Breast epithelium (tissue), 4 donors: Measurements from ENCODE around the gene INTS1. TPM values are rescaled to one million over a fixed set of nuclear protein-coding genes. Genes with fewer than 3 reads are reported as not detected.

ENCODE experiments used
- DNase-seq, 2 donors: peaks; one replicate each; pipeline ENCODE4 v3.0.0-alpha.2; 2019; ENCODE audit warnings: low spot score in 2 of 2
- H3K27ac ChIP-seq, 2 donors: fragments of 200-600 bp; sonication (generic) in 1 of 2; one replicate each; pipeline ENCODE4 v1.5.1; 2016 to 2019; ENCODE audit warnings: mild to moderate bottlenecking in 1 of 2
- H3K27me3 ChIP-seq, 2 donors: fragments of 200-600 bp; sonication (generic) in 1 of 2; one replicate each; pipeline versions ENCODE4 v1.5.1 to v1.6.0; 2017 to 2019; ENCODE audit warnings: control low read depth in 1 of 2, mild to moderate bottlenecking in 1 of 2
- H3K36me3 ChIP-seq: fragments of 200-600 bp; one replicate; pipeline ENCODE4 v1.5.1; 2019
- H3K4me1 ChIP-seq, 2 donors: fragments of 200-600 bp; sonication (generic); one replicate each; pipeline ENCODE4 v1.5.1; 2016 to 2019; ENCODE audit warnings: control low read depth in 1 of 2
- H3K4me3 ChIP-seq, 3 donors: fragments of 200-600 bp; sonication (generic); 1 replicate in 2 of 3; 2 replicates in 1 of 3; pipeline ENCODE4 v1.5.1; 2016 to 2019; ENCODE audit warnings: mild to moderate bottlenecking in 3 of 3, moderate library complexity in 2 of 3
- H3K9me3 ChIP-seq, 2 donors: fragments of 200-600 bp; sonication (generic) in 1 of 2; one replicate each; pipeline ENCODE4 v1.5.1; 2016 to 2019; ENCODE audit warnings: control low read depth in 1 of 2
- CTCF ChIP-seq, 3 donors: fragments of 450-650 bp; IDR thresholded peaks; one replicate each; pipeline ENCODE4 v1.5.1; 2016 to 2017; ENCODE audit warnings: antibody characterized with exemption in 3 of 3, mild to moderate bottlenecking in 3 of 3, moderate library complexity in 3 of 3
- POLR2A ChIP-seq: fragments of 450-650 bp; IDR thresholded peaks from one replicate; pipeline ENCODE4 v1.6.1; 2016; ENCODE audit warnings: antibody characterized with exemption, mild to moderate bottlenecking, moderate library complexity
- POLR2AphosphoS5 ChIP-seq, 3 donors: sonication (generic); formaldehyde crosslinking; IDR thresholded peaks; one replicate each; pipeline ENCODE4 v1.6.1; 2017; ENCODE audit warnings: antibody characterized with exemption in 3 of 3
- intact Hi-C: fragments of 100-400 bp; cut with DNase I; formaldehyde crosslinking; loops from one replicate; pipeline ENCODE4 v1.15.1; 2023; ENCODE audit warnings: low total_unique reads
- total RNA-seq, 3 donors: library from RNA; depleted of rRNA; stranded (reverse); fragments of >200 nt; gene quantifications; one replicate each; pipeline ENCODE4 v1.1.0, GENCODE V29; 2016

Gene INTS1
- total RNA-seq, 3 donors from 2014 or later = 27.5 to 32.1 (median 27.7) TPM

GRCh38 chr7:1532456-1533254 lies 28.5 kb upstream of the INTS1 start:
- no peaks in the 10 kb centered on the region for H3K36me3 ChIP-seq
- DNase-seq = peak; percentile 82 to 83
- H3K27me3 ChIP-seq = no peaks in the 10 kb centered on the region
- intact Hi-C loops = no loop called here
- H3K4me3 ChIP-seq = peak overlapping the region; percentile 52 to 84 (median 68)
- TF ChIP-seq CTCF (IDR thresholded peaks at IDR 0.05) = no peak
- TF ChIP-seq POLR2AphosphoS5 (IDR thresholded peaks at IDR 0.05) = peak in 2 of 3 donors; percentile 5 to 81
- peak; percentile 56 for TF ChIP-seq POLR2A
- no peaks in the 10 kb centered on the region for H3K9me3 ChIP-seq
- H3K27ac ChIP-seq = peak overlapping the region; percentile 97 to 100
- peaks cover 3 to 15% of the 10 kb centered on the region in 2 donors for H3K4me1 ChIP-seq

GRCh38 chr7:1531979-1532455 lies 27.8 kb upstream of the INTS1 start:
- TF ChIP-seq POLR2AphosphoS5 (IDR thresholded peaks at IDR 0.05) = no peak
- TF ChIP-seq CTCF (IDR thresholded peaks at IDR 0.05) = no peak
- Histone ChIP-seq H3K27ac (peak overlapping the region; percentile 97 to 100), H3K4me1 (peaks cover 0 to 15% of the 10 kb centered on the region in 2 donors), H3K9me3 (no peaks in the 10 kb centered on the region), H3K36me3 (no peaks in the 10 kb centered on the region), H3K4me3 (peak overlapping the region; percentile 52 to 84 (median 68)), H3K27me3 (no peaks in the 10 kb centered on the region)
- intact Hi-C loops = no loop called here
- no peak for DNase-seq

- peak in 1 of 2 donors; percentile 60 for DNase-seq
- Histone ChIP-seq H3K27me3 (no peaks in the 10 kb centered on the region), H3K27ac (peak overlapping the region; percentile 97 to 100), H3K9me3 (no peaks in the 10 kb centered on the region), H3K4me1 (peaks cover 0 to 15% of the 10 kb centered on the region in 2 donors), H3K4me3 (peak overlapping the region; percentile 52 to 84 (median 68)), H3K36me3 (no peaks in the 10 kb centered on the region)
- no peak for TF ChIP-seq CTCF (IDR thresholded peaks at IDR 0.05)
- peak in 1 of 3 donors; percentile 52 for TF ChIP-seq POLR2AphosphoS5 (IDR thresholded peaks at IDR 0.05)
- TF ChIP-seq POLR2A = peak; percentile 18
- intact Hi-C loops = no loop called here
Measured at GRCh38 chr7:1531263-1531978, 27.2 kb upstream of the INTS1 start.

GRCh38 chr7:1530946-1531262 lies 26.7 kb upstream of the INTS1 start:
- intact Hi-C loops = no loop called here
- peaks cover 0 to 15% of the 10 kb centered on the region in 2 donors for H3K4me1 ChIP-seq

More at GRCh38 chr7:1530946-1531262, 26.7 kb upstream of the INTS1 start:
- TF ChIP-seq POLR2A = no peak
- TF ChIP-seq POLR2AphosphoS5 (IDR thresholded peaks at IDR 0.05) = no peak
- no peak for TF ChIP-seq CTCF (IDR thresholded peaks at IDR 0.05)
- H3K4me3 ChIP-seq = peak overlapping the region; percentile 52 to 84 (median 68)
- DNase-seq = no peak
- H3K9me3 ChIP-seq = no peaks in the 10 kb centered on the region
- no peaks in the 10 kb centered on the region for H3K36me3 ChIP-seq
- H3K27me3 ChIP-seq = no peaks in the 10 kb centered on the region
- peak overlapping the region; percentile 97 to 100 for H3K27ac ChIP-seq
